WTC11 (cell line): ENCODE measurements around the gene ZNF76. TPM values are rescaled to one million over a fixed set of nuclear protein-coding genes. Genes with fewer than 3 reads are reported as not detected.

Experiments
- ATAC-seq: fragments of 200-7000 bp; cut with Tn5 transposase; 2 replicates; pipeline ENCODE4 v1.10.0; 2021; ENCODE audit warnings: mild to moderate bottlenecking, moderate library complexity
- CTCF ChIA-PET: fragments of 300-600 bp; sonication (Branson Sonifier 250); formaldehyde crosslinking; loops from one replicate; lab custom pipeline; 2021; ENCODE audit warnings: antibody characterized with exemption; lab: Charles Lee
- POLR2A ChIA-PET: fragments of 350-600 bp; sonication (Branson Sonifier 250); formaldehyde crosslinking; loops from one replicate; lab custom pipeline; 2021; ENCODE audit warnings: antibody characterized with exemption; lab: Charles Lee
- DNase-seq: peaks from one replicate; pipeline ENCODE4 v3.0.0; 2021; ENCODE audit warnings: low spot score
- H3K27ac Mint-ChIP-seq: 2 replicates; pipeline ENCODE4 v1.8.0; 2021; ENCODE audit warnings: mixed read lengths
- H3K27me3 Mint-ChIP-seq: 2 replicates; pipeline ENCODE4 v1.8.0; 2021; ENCODE audit warnings: low read depth, mild to moderate bottlenecking, moderate library complexity, mixed read lengths
- H3K36me3 Mint-ChIP-seq: 2 replicates; pipeline ENCODE4 v1.8.0; 2021; ENCODE audit warnings: mixed read lengths
- H3K4me1 Mint-ChIP-seq: 2 replicates; pipeline ENCODE4 v1.8.0; 2022; ENCODE audit warnings: mixed read lengths
- H3K4me3 Mint-ChIP-seq: 2 replicates; pipeline ENCODE4 v1.8.0; 2021; ENCODE audit warnings: mild to moderate bottlenecking, moderate library complexity, mixed read lengths
- H3K9me3 Mint-ChIP-seq: 2 replicates; pipeline ENCODE4 v1.8.0; 2021; ENCODE audit warnings: mixed read lengths
- ATF3 ChIP-seq: sonication (generic); formaldehyde crosslinking; conservative IDR thresholded peaks from 2 replicates; pipeline ENCODE4 v1.8.1; 2022; ENCODE audit warnings: mild to moderate bottlenecking, missing genetic modification reagents
- CREB1 ChIP-seq: sonication (generic); formaldehyde crosslinking; IDR thresholded peaks from 2 replicates; pipeline ENCODE4 v1.8.0; 2023; ENCODE audit warnings: mild to moderate bottlenecking, missing genetic modification reagents
- ESRRA ChIP-seq: sonication (generic); formaldehyde crosslinking; IDR thresholded peaks from 2 replicates; pipeline ENCODE4 v1.8.1; 2022; ENCODE audit warnings: mild to moderate bottlenecking, missing genetic modification reagents, borderline replicate concordance
- FOXJ3 ChIP-seq: sonication (generic); formaldehyde crosslinking; IDR thresholded peaks from 2 replicates; pipeline ENCODE4 v1.9.0; 2021; ENCODE audit warnings: missing genetic modification reagents, mild to moderate bottlenecking, borderline replicate concordance
- FOXP1 ChIP-seq: sonication (generic); formaldehyde crosslinking; IDR thresholded peaks from 2 replicates; pipeline ENCODE4 v1.8.0; 2022; ENCODE audit warnings: missing genetic modification reagents, mild to moderate bottlenecking, moderate library complexity, borderline replicate concordance
- GABPB1 ChIP-seq: sonication (generic); formaldehyde crosslinking; IDR thresholded peaks from 2 replicates; pipeline ENCODE4 v1.8.1; 2023; ENCODE audit warnings: mild to moderate bottlenecking, missing genetic modification reagents
- GRHL2 ChIP-seq: fragments of 250-450 bp; sonication (Bioruptor Pico); IDR thresholded peaks from 2 replicates; pipeline ENCODE4 v1.8.0; 2022; ENCODE audit warnings: mild to moderate bottlenecking, moderate library complexity; ENCODE audit not compliant: insufficient replicate concordance, severe bottlenecking
- GTF2I ChIP-seq: fragments of 250-450 bp; sonication (Bioruptor Pico); conservative IDR thresholded peaks from 2 replicates; pipeline ENCODE4 v1.4.0; 2021; ENCODE audit warnings: mild to moderate bottlenecking
- HMGXB4 ChIP-seq: sonication (generic); formaldehyde crosslinking; IDR thresholded peaks from 2 replicates; pipeline ENCODE4 v1.8.1; 2023; ENCODE audit warnings: mild to moderate bottlenecking, moderate library complexity, missing genetic modification reagents
- MXD4 ChIP-seq: fragments of 250-450 bp; sonication (Bioruptor Pico); IDR thresholded peaks from 2 replicates; pipeline ENCODE4 v1.8.0; 2021; ENCODE audit warnings: mild to moderate bottlenecking, moderate library complexity, borderline replicate concordance
- PRDM15 ChIP-seq: sonication (generic); formaldehyde crosslinking; IDR thresholded peaks from 2 replicates; pipeline ENCODE4 v1.8.0; 2022; ENCODE audit warnings: missing genetic modification reagents
- RELA ChIP-seq: sonication (generic); formaldehyde crosslinking; IDR thresholded peaks from 2 replicates; pipeline ENCODE4 v1.8.1; 2022; ENCODE audit warnings: missing genetic modification reagents, mild to moderate bottlenecking, borderline replicate concordance
- TP53 ChIP-seq: sonication (generic); formaldehyde crosslinking; IDR thresholded peaks from 2 replicates; pipeline ENCODE4 v1.8.1; 2023; ENCODE audit warnings: mild to moderate bottlenecking, missing genetic modification reagents
- ZMAT4 ChIP-seq: fragments of 250-450 bp; sonication (Bioruptor Pico); IDR thresholded peaks from 2 replicates; pipeline ENCODE4 v1.9.0; 2021; ENCODE audit warnings: mild to moderate bottlenecking
- ZNF219 ChIP-seq: sonication (generic); formaldehyde crosslinking; IDR thresholded peaks from 2 replicates; pipeline ENCODE4 v1.8.0; 2023; ENCODE audit warnings: missing genetic modification reagents, mild to moderate bottlenecking, borderline replicate concordance
- ZNF263 ChIP-seq: sonication (generic); formaldehyde crosslinking; IDR thresholded peaks from 2 replicates; pipeline ENCODE4 v1.8.1; 2022; ENCODE audit warnings: low read depth, mild to moderate bottlenecking, moderate library complexity, missing genetic modification reagents
- ZNF416 ChIP-seq: fragments of 250-450 bp; sonication (Bioruptor Pico); IDR thresholded peaks from 2 replicates; pipeline ENCODE4 v1.9.0; 2021; ENCODE audit warnings: mild to moderate bottlenecking, inconsistent platforms
- ZNF671 ChIP-seq: fragments of 250-450 bp; sonication (Bioruptor Pico); IDR thresholded peaks from 2 replicates; pipeline ENCODE4 v1.8.0; 2021; ENCODE audit warnings: mild to moderate bottlenecking
- ZSCAN18 ChIP-seq: fragments of 250-450 bp; sonication (Bioruptor Pico); IDR thresholded peaks from 2 replicates; pipeline ENCODE4 v2.1.2; 2022; ENCODE audit warnings: mild to moderate bottlenecking, moderate library complexity
- total RNA-seq: library from RNA; stranded (reverse); gene quantifications from 3 replicates; pipeline ENCODE4 v1.2.3, GENCODE V29; 2021
- TF ChIP-seq, protein P1 (sequence below): sonication (generic); formaldehyde crosslinking; IDR thresholded peaks from 2 replicates; pipeline ENCODE4 v1.8.1; 2022; ENCODE audit warnings: low read depth, missing genetic modification reagents, borderline replicate concordance

Gene ZNF76
- total RNA-seq, 1 experiment from 2014 or later: 25.8 TPM

DNA sequence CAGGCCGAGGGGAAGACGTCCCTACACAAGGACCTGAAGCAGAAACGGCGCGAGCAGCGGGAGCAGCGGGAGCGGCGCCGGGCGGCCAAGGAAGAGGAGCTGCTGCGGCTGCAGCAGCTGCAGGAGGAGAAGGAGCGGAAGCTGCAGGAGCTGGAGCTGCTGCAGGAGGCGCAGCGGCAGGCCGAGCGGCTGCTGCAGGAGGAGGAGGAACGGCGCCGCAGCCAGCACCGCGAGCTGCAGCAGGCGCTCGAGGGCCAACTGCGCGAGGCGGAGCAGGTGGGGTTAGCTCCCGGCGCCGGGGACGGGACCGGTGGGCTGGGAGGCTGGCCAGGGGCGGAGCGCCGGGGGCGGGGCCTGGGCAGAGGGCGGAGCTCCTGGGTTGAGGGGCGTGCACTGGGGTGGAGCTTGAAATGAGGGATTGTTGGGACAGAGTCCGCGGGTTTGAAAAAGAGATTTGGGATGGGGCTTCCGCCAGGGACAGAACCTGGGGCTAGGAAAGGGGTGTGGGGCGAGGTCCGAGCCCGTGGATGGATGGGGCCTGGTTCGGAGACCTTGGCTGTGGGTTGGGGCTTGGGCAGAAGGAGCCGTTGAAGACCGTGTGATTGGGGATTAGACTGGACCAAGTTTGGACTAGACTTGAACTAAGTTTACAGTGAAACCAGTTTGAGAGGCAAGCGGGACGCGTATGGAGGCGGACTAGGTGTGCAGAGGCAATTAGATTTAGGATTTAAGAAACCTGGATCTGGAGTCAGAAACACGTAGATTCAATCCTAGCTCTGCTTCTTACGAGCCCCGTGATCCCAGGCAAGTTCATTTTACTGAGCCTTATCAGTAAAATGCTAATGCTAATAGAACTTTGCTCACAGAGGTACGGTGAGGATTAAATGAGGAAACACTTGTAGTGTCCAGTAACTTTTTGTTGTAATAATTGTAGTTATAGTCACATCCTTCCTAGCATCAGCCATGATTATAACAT, 58.9 kb downstream of the ZNF76 start (continued):
- TF ChIP-seq PRDM15 (CRISPR knock-in tag) (0 out of 2 replicates have a peak, but pooled peaks have one; percentile 38), FOXP1 (CRISPR knock-in tag) (peak; percentile 94), HMGXB4 (CRISPR knock-in tag) (peak; percentile 66; the same call in 1 of the 2 replicates), ZNF263 (no peak), ESRRA (no peak)

- no peak for ATAC-seq
- ChIA-PET POLR2A (interaction anchor here (0.6 to 1.5 kb wide), 3 partner anchors 23 to 444 kb away, joined by 3 to 7 read pairs (median 5); no protein-coding TSS in a partner anchor), CTCF (interaction anchor here (1.1 to 3.5 kb wide), 7 partner anchors 8 to 130 kb away, joined by 3 to 23 read pairs (median 6); partner anchors contain the start of gene PPARD)
- Mint-ChIP-seq H3K27ac (no peak overlapping the region), H3K4me3 (no peak overlapping the region), H3K36me3 (peaks cover 3% of the 10 kb centered on the region; the same call in 1 of the 2 replicates), H3K9me3 (no peaks in the 10 kb centered on the region), H3K27me3 (peaks cover 25% of the 10 kb centered on the region), H3K4me1 (peaks cover 21% of the 10 kb centered on the region)
- no peak for DNase-seq
- no peak for TF ChIP-seq ZMAT4 (CRISPR knock-in tag)
- TF ChIP-seq GRHL2: no peak
- TF ChIP-seq ZNF219 (CRISPR knock-in tag): no peak
- TF ChIP-seq ZNF671 (CRISPR knock-in tag): no peak
- no peak for TF ChIP-seq ZNF416 (CRISPR knock-in tag)
- TF ChIP-seq, protein P1, sequence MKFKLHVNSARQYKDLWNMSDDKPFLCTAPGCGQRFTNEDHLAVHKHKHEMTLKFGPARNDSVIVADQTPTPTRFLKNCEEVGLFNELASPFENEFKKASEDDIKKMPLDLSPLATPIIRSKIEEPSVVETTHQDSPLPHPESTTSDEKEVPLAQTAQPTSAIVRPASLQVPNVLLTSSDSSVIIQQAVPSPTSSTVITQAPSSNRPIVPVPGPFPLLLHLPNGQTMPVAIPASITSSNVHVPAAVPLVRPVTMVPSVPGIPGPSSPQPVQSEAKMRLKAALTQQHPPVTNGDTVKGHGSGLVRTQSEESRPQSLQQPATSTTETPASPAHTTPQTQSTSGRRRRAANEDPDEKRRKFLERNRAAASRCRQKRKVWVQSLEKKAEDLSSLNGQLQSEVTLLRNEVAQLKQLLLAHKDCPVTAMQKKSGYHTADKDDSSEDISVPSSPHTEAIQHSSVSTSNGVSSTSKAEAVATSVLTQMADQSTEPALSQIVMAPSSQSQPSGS: no peak
- TF ChIP-seq MXD4 (CRISPR knock-in tag): no peak
- no peak for TF ChIP-seq PRDM15 (CRISPR knock-in tag)
- TF ChIP-seq GTF2I (CRISPR knock-in tag): no peak
- no peak for TF ChIP-seq CREB1 (CRISPR knock-in tag)
- TF ChIP-seq FOXJ3 (CRISPR knock-in tag): no peak
- TF ChIP-seq ZSCAN18 (CRISPR knock-in tag): no peak
- TF ChIP-seq TP53 (CRISPR knock-in tag): no peak
- TF ChIP-seq ATF3 (CRISPR knock-in tag): no peak
- TF ChIP-seq RELA (CRISPR knock-in tag): no peak
- TF ChIP-seq ZNF263: no peak
- no peak for TF ChIP-seq GABPB1 (CRISPR knock-in tag)
Observed at GRCh38 chr6:35319346-35320030, 60.0 kb downstream of the ZNF76 start.
